Ureter (tissue), 1 donor: ENCODE results near the gene SLC19A1. TPM values are rescaled to one million over a fixed set of nuclear protein-coding genes. Genes with fewer than 3 reads are reported as not detected.

ENCODE experiments used
- DNase-seq: peaks from one replicate; pipeline ENCODE4 v3.0.0-alpha.2; 2020; ENCODE audit warnings: low spot score
- total RNA-seq: library from RNA; stranded (reverse); gene quantifications from one replicate; pipeline ENCODE4 v1.2.4, GENCODE V29; 2023
- donor health status: DM: yes; HTN: yes; CAD: no.

SLC19A1 gene
- total RNA-seq, 1 donor from 2014 or later, result 23.0 TPM

DNA sequence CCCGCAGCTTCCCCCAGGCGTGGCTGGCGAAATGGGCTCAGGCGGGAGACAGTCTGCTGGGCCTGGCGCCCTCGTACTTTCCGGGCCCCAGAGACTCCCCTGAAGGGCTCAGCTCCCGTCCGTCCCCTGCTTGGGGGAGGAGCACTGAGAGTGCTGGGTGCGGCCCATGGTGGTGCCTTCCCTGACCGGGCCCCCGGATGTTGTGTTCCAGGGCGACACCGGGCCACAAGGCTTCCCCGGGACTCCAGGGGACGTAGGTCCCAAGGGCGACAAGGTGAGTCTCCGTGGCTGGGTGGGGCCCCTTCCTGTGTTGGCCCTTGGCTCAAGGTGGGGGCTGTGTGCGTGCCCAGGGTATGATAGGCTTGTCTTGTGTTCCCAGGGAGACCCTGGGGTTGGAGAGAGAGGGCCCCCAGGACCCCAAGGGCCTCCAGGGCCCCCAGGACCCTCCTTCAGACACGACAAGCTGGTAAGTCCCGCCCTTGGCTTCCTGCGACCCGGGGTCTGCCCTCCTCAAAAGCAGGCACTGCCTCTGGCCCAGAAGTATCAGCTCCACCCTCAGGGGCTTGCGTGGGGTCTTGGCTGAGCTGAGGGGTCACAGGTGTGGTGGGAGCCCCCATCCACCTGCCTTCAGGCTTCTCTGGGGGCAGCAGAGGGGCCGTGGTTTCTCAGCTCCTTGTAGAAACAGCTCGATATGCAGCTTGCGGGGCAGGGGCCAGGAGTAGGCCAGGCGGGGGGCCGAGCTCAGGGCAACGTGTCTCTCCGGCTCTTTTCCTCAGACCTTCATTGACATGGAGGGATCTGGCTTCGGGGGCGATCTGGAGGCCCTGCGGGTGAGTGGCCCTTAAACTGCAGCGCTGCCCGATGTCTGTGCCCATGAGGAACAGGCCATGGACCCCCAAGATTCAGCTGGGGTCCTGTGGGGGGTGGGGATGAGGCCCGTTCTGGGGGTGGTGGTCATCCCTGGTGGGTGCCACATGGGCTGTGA lies 62.3 kb downstream of the SLC19A1 start:
- DNase-seq, result no peak

DNA sequence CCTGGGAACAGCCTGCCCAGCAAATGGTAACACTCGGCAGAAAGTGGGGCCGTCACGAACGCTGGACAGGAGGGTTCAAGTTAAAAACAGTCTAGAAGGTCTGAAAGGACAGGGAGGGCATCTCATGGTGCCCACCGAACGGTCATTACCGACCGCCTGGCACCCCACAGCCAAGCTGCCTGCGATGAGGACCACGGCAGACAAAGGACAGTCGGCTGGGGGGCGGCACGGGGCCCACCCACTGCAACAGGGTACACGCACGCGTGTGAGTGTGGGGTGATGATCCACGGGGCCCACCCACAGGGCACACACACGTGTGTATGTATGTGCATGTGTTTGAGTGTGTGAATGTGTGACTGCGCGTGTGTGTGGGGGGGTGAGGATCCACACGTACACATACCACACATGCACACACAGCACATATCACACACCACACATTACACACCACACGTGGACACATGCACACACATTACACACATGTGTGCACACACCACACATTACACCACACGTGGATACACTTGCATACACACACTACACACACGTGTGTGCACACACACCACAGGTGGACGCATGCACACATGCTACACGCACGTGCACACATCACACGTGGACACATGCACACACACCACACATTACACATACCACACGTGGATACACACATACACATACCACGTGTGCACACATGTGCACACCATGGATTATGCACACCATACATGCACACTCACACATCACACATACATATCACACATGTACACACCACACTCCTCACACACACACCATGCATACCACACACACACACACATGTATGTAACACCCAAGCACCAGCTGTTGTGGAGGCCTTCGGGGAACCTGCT lies 63.2 kb downstream of the SLC19A1 start:
- DNase-seq, result no peak

DNA sequence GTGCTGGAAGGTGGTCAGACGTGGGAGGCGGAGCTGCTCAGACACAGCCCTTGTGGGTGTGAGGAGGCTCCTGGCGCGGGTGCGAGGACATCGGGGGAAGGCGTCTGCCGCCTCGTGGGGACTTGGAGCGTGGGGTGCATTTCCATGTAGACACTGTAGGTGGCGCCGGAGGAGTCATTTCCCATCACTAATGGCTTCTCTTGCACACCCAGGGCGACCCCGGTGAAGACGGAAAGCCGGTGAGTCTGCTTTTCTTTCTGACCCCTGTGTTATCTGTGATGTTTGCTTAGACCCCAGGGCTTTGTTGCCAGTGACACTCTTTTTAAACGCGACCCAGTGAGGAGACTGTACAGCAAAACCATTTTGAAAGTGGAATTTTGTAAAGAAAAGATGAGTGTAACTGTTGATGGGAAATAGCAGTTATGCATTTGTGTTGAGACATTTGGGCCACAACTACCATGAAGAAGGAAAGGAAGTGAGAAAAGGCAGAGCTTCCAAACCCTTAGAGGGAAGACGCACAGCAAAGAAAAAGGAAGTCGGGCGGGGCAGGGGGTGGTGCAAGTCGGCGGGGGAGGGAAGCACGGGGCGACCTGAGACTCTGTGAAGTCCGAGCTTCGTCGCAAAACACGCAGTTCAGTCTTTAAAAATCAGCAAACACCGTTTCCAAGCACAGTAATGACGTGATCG lies 64.0 kb downstream of the SLC19A1 start:
- no peak for DNase-seq

DNA sequence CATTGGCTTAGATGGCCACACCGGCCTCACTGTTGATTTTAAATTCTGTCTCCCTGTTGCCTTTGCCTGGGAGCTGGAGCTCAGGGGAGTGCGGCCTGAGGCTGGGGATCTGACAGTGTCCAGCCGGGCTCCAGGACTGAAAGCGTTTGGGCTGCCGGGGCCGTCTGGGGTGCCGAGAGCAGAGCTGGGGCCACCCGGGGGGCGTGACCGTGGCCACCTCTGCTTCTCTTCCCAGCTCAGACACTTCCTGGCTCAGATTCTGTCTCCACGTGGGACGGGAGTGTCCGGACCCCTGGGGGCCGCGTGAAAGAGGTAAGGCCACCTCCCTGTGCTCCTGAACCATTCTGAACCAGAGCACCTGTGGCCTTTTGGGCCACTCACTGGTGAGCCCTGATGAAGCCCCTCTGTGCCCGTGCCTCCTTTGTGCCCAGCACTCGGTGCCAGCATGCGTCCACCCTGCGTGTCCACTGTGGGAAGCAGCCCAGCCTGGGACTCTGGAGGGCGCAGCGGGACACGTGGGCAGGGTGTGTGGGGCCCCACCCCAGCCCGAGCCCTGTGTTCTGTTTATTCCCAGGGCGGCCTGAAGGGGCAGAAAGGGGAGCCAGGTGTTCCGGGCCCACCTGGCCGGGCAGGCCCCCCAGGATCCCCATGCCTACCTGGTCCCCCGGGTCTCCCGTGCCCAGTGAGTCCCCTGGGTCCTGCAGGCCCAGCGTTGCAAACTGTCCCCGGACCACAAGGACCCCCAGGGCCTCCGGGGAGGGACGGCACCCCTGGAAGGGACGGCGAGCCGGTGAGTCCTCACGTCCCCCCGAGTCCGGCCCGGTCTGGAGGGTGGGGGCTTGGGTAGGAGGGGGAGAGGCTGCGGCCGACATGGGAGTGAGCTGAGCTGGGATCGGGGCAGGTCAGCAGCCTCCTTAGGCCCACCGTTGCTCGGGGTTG lies 64.8 kb downstream of the SLC19A1 start:
- no peak for DNase-seq

- no peak for DNase-seq
Measured at GRCh38 chr21:45476582-45476981, 65.7 kb downstream of the SLC19A1 start.

GRCh38 chr21:45475797-45476570 lies 66.3 kb downstream of the SLC19A1 start:
- no peak for DNase-seq

DNA sequence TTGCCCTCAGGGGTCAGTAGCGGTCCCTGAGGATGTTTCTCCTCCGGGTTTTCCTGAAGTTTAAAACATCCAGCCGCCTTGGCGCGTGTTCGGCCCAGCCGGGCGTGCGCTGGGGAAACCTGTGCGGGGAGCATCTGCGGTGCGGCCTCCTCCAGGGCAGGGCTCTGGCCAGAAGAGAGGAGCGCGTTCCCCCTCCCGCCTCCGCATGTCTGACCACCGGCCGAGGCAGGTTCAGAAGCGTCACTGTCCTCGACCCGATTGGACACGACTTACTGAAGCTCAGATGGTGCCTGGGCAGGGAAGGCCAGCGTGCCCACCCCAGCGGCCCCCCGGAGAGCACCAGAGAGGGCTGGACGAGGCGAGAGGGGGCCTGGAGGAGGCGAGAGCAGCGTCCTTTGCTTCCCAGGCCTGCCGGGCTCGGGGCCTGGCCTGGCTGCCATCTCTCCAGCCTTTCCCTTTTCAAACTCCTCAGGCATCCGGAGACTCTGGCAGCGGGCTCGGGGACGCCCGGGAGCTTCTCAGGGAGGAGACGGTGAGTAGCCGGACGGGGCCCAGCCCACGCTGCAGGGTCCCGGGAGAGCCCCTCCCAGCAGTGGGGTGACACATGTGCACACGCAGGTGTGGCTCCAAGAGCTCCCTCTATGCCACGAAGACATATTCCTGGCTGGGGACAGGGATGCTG lies 67.1 kb downstream of the SLC19A1 start:
- no peak for DNase-seq

DNA sequence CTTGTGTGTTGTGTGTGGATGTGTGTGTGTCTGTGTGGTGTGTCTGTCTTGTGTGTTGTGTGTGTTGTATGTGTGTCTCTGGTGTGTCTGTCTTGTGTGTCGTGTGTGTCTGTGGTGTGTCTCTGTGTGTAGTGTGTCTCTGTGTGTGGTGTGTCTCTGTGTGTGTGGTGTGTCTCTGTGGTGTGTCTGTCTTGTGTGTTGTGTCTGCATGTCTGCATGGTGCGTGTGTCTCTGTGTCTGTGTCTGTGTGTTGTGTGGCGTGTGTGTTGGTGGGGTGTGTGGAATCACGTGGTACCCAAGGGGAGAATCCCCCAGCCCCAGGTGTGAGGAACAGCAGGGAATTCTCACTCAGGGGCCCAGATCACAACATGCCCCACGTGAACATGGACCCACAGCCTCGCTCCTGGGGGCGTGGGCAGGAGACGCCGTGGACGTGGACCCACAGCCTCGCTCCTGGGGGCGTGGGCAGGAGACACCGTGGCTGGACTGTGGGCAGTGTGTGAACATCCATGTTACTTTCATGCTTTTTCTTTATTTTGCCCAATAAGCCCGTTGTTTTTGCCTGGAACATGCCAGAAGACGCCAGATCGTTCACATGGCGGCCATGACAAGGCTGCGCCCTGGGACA lies 67.8 kb downstream of the SLC19A1 start:
- DNase-seq, result no peak

DNA sequence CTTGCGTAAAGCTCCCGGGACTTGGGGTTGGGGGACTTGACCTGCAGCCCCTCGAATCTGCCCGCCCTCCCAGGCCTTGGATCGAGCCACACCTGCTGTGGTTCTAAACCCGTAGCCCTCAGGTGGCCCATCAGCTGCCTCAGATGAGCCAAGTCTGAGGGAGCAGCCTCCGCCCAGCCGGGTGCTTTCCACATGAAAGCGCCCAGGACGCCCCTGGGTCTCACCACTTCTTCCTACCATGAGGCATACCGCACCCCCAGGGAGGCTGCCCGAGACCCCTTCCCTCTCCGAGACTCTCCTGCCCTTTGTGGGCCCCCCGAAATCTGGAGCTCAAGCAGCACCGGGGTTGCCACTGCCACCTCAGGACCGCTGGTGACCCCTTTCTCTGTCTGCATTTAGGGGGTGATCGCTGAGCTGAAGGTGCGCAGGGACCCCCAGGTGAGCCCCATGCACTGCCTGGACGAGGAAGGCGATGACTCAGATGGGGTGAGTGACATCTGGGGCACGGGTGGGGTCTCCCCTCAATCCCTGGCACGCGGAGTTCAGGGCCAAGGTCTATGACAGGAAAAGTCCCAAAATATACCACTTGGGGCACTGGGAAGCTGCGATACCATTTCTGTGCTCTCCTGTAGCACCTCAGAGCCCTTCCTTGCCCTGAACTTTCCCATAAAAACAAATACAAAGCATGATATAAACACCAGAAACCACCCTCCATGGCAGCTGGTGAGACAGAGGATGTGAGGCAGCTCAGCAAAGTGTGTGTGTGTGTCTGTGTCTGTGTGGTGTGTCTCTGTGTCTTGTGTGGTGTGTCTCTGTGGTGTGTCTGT lies 68.5 kb downstream of the SLC19A1 start:
- DNase-seq, result no peak

GRCh38 chr21:45472445-45473365 lies 69.5 kb downstream of the SLC19A1 start:
- DNase-seq, result no peak

DNA sequence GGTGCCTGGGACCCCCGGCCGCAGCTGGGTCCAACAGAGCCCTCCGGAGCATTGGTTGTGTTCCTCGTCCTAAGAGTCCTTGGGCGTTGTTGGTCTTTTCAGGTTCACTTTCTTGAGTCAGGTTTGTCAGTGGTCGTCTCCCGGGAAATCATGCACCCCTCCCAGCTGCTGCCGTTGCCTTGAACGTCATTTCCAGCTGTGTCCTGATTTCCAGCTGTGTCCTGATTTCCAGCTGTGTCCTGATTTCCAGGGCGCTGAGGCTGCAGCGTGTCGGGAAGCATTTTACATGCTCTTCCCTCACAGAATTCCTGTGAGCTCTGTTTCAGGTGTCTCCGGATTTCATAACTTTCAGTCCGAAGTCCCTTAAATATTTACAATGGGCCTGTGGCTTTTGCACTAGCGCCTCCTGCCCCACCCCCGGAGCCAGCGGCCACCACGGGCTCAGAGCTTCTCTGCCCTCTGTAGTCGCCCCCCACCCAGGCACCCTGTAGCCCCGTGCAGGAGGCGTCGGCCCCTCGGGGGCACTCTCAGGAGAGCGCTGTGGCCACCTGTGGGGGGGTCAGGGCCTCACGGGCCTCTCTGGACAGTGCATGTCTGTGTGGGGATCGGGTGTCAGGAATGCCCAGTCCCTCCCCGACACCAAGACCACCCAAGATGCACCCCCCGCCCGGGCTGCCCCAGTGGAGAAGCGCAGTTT lies 70.6 kb downstream of the SLC19A1 start:
- DNase-seq, result no peak

- DNase-seq, result no peak
Measured at GRCh38 chr21:45470773-45471524, 71.3 kb downstream of the SLC19A1 start.

DNA sequence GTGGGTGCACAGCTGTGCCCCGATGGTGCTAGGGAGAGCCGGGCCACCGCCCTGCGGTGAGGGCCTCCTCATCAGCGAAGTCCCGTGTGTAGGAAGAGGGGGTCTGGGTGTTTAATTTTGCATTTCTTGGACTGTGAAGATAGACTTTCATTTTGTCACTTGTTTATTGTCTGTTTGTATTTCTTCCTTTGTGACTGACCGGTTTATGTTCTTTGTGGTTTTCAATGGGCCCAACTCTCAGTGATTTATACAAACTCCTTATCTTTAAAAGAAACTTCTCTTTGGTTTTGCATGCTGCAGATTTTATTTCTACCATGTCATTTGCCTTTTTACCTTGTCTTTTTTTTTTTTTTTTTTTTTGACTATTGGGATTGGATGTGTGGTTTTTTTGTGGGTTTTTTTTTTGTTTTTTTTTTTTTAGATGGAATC lies 72.1 kb downstream of the SLC19A1 start:
- no peak for DNase-seq

GRCh38 chr21:45469273-45470086 lies 72.8 kb downstream of the SLC19A1 start:
- no peak for DNase-seq

DNA sequence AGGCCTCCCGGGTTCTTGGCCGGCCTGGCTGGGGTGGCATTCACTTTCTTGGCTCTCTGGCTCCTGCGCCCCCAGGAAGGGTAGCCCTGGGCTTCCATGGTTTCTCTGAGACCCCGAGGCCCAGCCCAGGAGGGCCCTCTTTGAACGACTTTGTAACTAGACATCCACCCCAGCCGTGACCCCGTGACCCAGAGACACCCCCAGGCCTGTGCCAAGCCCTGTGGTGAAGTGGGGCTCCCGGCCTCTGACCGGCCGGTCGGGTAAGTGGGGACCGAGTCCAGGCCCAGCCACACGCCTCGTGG lies 73.3 kb downstream of the SLC19A1 start:
- no peak for DNase-seq
